Epithelial cell of prostate (primary cell): Measurements from ENCODE around the gene PMCH.
"Not testable (repeated sequence)": the region's sequence is repeated elsewhere in the genome, so short reads cannot be mapped to it uniquely, and the experiment has no call there.

Source experiments
- DNase-seq: peaks from one replicate; pipeline ENCODE4 v3.0.0-alpha.2; 2011; ENCODE audit warnings: low read depth, low spot score
- H3K27ac ChIP-seq: fragments of 450-650 bp; 2 replicates; pipeline ENCODE4 v1.5.1; 2017; ENCODE audit warnings: mild to moderate bottlenecking

The PMCH gene

GRCh38 chr12:102147062-102147587 is 50.5 kb downstream of the PMCH start:
- not testable (repeated sequence) for H3K27ac ChIP-seq

More at GRCh38 chr12:102147062-102147587, 50.5 kb downstream of the PMCH start:
- not testable (repeated sequence) for DNase-seq
